ENCODE measurements around the gene MORC2. TPM values are rescaled to one million over a fixed set of nuclear protein-coding genes. Genes with fewer than 3 reads are reported as not detected.

Gene MORC2
- total RNA-seq, 1 donor from 2014 or later: 20.0 TPM

- Histone ChIP-seq H3K4me3 (no peak overlapping the region), H3K27ac (no peak overlapping the region), H3K27me3 (no peaks in the 10 kb centered on the region), H3K36me3 (no peaks in the 10 kb centered on the region), H3K4me1 (no peaks in the 10 kb centered on the region), H3K9me3 (no peaks in the 10 kb centered on the region)
- DNase-seq (peak; percentile 40), ATAC-seq (no peak)
- TF ChIP-seq, protein P1, sequence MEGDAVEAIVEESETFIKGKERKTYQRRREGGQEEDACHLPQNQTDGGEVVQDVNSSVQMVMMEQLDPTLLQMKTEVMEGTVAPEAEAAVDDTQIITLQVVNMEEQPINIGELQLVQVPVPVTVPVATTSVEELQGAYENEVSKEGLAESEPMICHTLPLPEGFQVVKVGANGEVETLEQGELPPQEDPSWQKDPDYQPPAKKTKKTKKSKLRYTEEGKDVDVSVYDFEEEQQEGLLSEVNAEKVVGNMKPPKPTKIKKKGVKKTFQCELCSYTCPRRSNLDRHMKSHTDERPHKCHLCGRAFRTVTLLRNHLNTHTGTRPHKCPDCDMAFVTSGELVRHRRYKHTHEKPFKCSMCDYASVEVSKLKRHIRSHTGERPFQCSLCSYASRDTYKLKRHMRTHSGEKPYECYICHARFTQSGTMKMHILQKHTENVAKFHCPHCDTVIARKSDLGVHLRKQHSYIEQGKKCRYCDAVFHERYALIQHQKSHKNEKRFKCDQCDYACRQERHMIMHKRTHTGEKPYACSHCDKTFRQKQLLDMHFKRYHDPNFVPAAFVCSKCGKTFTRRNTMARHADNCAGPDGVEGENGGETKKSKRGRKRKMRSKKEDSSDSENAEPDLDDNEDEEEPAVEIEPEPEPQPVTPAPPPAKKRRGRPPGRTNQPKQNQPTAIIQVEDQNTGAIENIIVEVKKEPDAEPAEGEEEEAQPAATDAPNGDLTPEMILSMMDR (IDR thresholded peaks at IDR 0.05): no peak
- intact Hi-C loops (cut with DNase I): no loop called here
Measured at GRCh38 chr22:30879415-30879797, 89.2 kb downstream of the MORC2 start.

- no peak for ATAC-seq
- no peaks in the 10 kb centered on the region for H3K4me1 ChIP-seq
Measured at GRCh38 chr22:30878516-30879414, 89.8 kb downstream of the MORC2 start.

DNA sequence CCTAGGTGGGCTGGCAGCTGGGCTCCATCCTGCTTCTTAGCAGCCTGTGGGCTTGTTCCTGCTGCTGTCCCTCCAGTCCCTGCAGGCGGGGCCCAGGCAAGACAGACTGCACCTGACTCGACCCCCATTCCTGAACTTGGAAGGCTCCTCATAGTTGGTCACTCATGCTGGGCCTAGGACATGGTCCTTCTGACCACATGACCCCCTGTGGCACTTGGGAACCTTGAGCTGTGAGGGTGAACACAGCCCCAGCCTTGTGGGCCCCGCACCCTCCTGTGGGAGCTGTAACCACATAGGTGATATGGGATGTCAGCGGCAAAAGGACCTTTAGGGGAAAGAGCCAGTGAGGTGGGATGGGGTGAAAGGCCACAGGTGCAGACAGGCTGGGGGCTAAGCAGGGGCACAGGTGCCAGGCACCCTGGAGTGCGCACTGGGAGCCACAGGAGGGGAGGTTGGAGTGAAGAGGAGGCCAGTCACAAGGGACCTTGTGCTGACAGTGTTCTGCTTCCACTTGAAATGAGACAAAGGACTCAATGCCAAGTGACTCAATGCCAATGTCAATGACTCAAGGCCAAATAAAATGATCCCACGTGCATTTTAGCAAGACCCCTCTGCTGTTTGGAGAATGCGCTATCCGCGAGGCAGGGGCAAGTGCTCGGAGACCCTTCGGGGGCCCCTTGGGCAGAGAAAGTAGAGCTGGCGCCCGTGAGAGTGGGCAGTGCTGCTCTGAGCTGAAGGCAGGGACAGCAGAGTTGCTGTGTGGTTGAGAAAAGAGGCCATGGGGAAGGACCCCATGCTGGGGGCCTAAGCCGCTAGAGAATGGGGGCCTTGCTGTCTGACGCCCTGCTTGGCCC, 90.7 kb downstream of the MORC2 start:
- Histone ChIP-seq H3K9me3 (no peaks in the 10 kb centered on the region), H3K4me1 (no peaks in the 10 kb centered on the region), H3K27me3 (no peaks in the 10 kb centered on the region), H3K4me3 (no peak overlapping the region), H3K36me3 (no peaks in the 10 kb centered on the region), H3K27ac (no peak overlapping the region)
- ATAC-seq (no peak), DNase-seq (peak; percentile 46)
- intact Hi-C loops (cut with DNase I): no loop called here
- TF ChIP-seq, protein P1 (IDR thresholded peaks at IDR 0.05): no peak

More at GRCh38 chr22:30878516-30879414, 89.8 kb downstream of the MORC2 start:
- intact Hi-C loops (cut with DNase I): no loop called here
- Histone ChIP-seq H3K36me3 (no peaks in the 10 kb centered on the region), H3K27me3 (no peaks in the 10 kb centered on the region), H3K9me3 (no peaks in the 10 kb centered on the region), H3K4me3 (no peak overlapping the region), H3K27ac (no peak overlapping the region)
- DNase-seq: peak; percentile 29
- TF ChIP-seq, protein P1 (IDR thresholded peaks at IDR 0.05): no peak

GRCh38 chr22:30876915-30877553, 91.5 kb downstream of the MORC2 start:
- TF ChIP-seq, protein P1 (IDR thresholded peaks at IDR 0.05): no peak
- Histone ChIP-seq H3K4me3 (no peak overlapping the region), H3K36me3 (no peaks in the 10 kb centered on the region), H3K27ac (no peak overlapping the region), H3K27me3 (no peaks in the 10 kb centered on the region), H3K4me1 (no peaks in the 10 kb centered on the region), H3K9me3 (no peaks in the 10 kb centered on the region)
- intact Hi-C loops (cut with DNase I): no loop called here
- ATAC-seq: no peak
- no peak for DNase-seq

- intact Hi-C loops (cut with DNase I): no loop called here
- H3K9me3 ChIP-seq: no peaks in the 10 kb centered on the region
- no peaks in the 10 kb centered on the region for H3K36me3 ChIP-seq
- H3K27me3 ChIP-seq: no peaks in the 10 kb centered on the region
- no peaks in the 10 kb centered on the region for H3K4me1 ChIP-seq
- TF ChIP-seq, protein P1 (IDR thresholded peaks at IDR 0.05): no peak
- no peak overlapping the region for H3K4me3 ChIP-seq
- DNase-seq: peak; percentile 36
- no peak overlapping the region for H3K27ac ChIP-seq
- no peak for ATAC-seq
Measured at GRCh38 chr22:30876221-30876751, 92.3 kb downstream of the MORC2 start.

Measured in upper lobe of right lung (tissue), 1 donor.